Measurements from ENCODE around the gene PAX8.
"Not testable (repeated sequence)": the region's sequence is repeated elsewhere in the genome, so short reads cannot be mapped to it uniquely, and the experiment has no call there.

- TF ChIP-seq FOXP2 (optimal IDR thresholded peaks at IDR 0.05; ENCODE audit: control extremely low read depth, extremely low read length, insufficient read depth); EZH2 (IDR thresholded peaks at IDR 0.05); POLR2AphosphoS5 (IDR thresholded peaks at IDR 0.05; ENCODE audit: borderline replicate concordance, low read depth, low read length): not testable (repeated sequence)
Measured at GRCh38 chr2:113311781-113312180, 33.1 kb upstream of the PAX8 start.

All from SK-N-MC (cell line).